Effector CD4-positive, alpha-beta T cell (primary cell): ENCODE measurements around the gene ELANE.
"Not testable (repeated sequence)": the region's sequence is repeated elsewhere in the genome, so short reads cannot be mapped to it uniquely, and the experiment has no call there.

ENCODE experiments used
- DNase-seq: peaks from one replicate; pipeline ENCODE4 v3.0.0-alpha.2; 2020

Gene ELANE

GRCh38 chr19:814152-815078 lies 37.7 kb upstream of the ELANE start:
- DNase-seq = no peak

DNA sequence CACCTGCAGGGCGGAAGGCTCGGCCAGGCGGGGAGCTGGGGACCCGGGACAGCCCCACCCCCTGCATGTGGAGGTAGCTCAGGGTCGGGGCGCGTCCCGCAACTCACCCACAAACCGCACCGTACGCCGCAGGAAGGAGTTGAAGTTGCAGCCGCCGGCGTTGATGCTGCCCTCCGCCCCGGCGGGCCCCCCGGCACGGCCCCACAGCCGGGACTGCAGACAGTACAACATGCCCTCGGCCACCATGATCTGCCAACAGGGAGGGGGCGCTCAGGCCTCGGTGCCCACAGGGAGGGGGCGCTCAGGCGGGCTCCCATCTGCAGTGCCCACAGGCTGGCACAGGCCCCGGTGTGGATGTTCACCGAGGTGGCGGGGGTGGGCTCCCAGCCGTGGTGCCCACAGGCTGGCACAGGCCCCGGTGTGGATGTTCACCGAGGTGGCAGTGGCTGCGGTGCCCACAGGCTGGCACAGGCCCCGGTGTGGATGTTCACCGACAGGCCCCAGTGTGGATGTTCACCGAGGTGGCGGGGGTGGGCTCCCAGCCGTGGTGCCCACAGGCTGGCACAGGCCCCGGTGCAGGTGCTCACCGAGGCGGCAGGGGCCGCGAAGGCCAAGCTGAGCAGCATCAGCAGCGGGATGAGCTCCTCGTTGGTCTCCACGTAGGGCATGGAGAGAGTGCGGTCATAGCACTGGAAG lies 36.9 kb upstream of the ELANE start:
- DNase-seq = no peak

- DNase-seq = no peak
Observed at GRCh38 chr19:815775-816499, 36.2 kb upstream of the ELANE start.

- DNase-seq = no peak
Observed at GRCh38 chr19:816500-816857, 35.6 kb upstream of the ELANE start.

GRCh38 chr19:820212-820611 lies 31.9 kb upstream of the ELANE start:
- DNase-seq = not testable (repeated sequence)

- DNase-seq = no peak
Observed at GRCh38 chr19:821231-821824, 30.8 kb upstream of the ELANE start.

- no peak for DNase-seq
Observed at GRCh38 chr19:821825-822503, 30.1 kb upstream of the ELANE start, which contains the start of gene PLPPR3. PLPPR3 (minus strand) TSS chr19:821955; CDS start chr19:821559, 396 bp downstream.

- DNase-seq = no peak
Observed at GRCh38 chr19:823565-824121, 28.5 kb upstream of the ELANE start.

GRCh38 chr19:824885-825284 lies 27.2 kb upstream of the ELANE start:
- no peak for DNase-seq

DNA sequence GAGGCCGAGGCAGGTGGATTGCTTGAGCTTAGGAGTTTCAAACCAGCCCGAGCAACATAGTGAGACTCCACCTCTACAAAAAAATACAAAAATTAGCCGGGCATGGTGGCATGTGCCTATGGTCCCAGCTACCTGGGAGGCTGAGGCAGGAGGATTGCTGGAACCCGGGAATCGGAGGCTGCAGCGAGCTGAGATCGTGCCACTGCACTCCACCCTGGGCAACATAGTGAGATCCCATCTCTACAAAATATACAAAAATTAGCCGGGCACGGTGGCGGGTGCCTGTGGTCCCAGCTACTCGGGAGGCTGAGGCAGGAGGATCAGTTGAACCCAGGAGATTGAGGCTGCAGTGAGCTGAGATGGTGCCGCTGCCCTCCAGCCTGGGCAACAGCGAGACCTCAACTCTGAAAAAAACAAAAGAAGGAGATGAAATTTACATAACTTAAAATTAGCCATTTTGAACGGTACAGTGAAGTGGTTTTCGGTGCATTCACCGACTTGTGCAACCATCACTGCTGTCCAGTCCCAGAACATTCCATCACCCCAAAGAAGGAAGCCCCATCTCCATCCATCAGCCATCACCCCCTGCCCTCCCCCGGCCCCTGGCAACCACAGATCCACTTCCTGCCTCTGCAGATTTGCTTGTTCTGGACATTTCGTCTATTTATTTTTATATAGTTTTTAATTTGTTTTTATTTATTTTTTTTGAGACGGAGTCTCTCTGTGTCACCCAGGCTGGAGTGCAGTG lies 26.0 kb upstream of the ELANE start:
- no peak for DNase-seq

GRCh38 chr19:827314-827709 lies 24.8 kb upstream of the ELANE start:
- DNase-seq = no peak

DNA sequence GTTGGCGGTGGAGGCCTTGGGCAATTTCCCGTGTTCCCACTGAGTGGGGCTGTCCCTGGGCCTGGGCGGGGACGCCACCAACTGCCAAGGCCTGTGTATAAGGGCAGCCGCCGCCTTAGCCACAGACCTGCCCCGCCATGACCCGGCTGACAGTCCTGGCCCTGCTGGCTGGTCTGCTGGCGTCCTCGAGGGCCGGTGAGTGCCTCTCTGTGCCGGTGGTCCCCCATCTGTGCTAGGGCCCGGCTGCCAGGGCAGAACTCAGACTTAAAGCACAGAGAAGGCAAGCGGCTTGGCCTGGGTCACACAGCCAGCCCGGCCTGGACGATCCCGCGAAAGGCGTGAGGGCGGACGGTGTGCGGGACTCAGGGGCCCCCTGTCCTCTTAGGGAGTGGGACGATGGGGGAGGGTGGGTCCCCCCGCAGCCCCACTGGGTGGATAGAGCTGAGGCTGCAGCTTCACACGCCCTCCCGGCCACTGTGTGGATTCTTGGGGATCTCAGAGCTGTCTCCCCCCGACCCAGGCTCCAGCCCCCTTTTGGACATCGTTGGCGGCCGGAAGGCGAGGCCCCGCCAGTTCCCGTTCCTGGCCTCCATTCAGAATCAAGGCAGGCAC lies 24.3 kb upstream of the ELANE start, which contains the start of gene AZU1:
Gene AZU1 (plus strand): TSS at position 128 of the 612 bp plus-strand sequence. CDS start 10 bp downstream, at position 138.
- DNase-seq = no peak

GRCh38 chr19:829129-829758 lies 22.9 kb upstream of the ELANE start:
- DNase-seq = no peak

DNA sequence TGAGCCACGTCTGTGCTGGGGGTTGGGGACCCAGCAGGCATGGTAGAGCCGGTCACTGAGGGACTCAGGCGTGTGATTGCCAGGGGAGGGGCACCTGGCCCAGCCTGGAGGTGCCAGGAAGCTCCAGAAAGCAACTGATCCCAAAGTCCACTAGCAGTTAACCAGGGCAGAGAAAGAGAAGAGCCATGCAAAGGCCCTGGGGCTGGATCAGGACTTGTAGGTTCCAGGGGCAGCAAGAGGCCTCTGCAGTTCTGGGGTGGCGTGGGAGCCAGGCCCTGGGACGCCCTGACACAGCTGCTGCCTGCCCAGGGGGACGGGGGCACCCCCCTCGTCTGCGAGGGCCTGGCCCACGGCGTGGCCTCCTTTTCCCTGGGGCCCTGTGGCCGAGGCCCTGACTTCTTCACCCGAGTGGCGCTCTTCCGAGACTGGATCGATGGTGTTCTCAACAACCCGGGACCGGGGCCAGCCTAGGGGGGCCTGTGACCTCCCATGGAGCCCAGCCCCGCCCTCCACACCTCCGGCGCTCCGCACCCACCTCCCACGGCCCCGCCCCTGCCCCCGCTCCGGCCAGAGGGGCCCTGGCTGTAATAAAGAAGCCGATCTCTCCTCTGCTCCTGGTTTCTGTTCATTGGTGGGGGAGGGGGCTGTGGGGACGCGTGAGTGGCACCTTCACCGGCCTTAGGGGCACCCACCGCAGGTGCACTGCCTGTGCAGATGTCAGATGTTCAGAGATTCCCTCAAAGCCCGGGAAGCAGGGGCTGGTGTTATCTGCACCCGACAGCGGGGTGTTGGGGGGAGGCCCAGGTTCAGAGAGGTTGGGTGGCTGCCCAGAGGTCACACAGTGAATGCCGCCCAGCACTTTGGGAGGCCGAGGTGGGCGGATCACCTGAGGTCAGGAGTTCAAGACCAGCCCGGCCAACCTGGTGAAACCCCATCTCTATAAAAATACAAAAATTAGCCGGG lies 20.4 kb upstream of the ELANE start:
- no peak for DNase-seq

DNA sequence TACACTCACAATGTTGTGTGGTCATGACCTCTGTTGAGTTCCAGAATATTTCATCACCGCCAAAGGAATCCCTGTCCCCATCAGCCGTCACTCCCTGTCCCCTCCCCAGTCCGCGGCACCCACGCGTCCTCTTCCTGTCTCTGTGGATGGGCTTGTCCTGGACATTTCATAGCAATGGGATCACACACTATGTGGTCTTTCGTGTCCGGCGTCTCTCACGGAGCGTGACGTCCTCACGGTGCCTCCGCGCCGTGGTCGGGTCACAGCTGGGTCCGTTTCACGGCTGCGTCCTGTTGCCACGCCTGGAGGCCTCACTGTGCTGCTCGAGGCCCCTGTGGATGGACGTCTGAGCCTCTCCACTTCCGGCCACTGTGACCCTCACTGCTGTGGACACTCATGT lies 17.9 kb upstream of the ELANE start:
- no peak for DNase-seq

- DNase-seq = no peak
Observed at GRCh38 chr19:835210-835810, 16.8 kb upstream of the ELANE start.

- DNase-seq = no peak
Observed at GRCh38 chr19:840519-841206, 11.4 kb upstream of the ELANE start, which contains the start of gene PRTN3. PRTN3 (plus strand) TSS chr19:840999; CDS start chr19:841009, 10 bp downstream.

GRCh38 chr19:842802-843179 lies 9.3 kb upstream of the ELANE start:
- not testable (repeated sequence) for DNase-seq
